BJ (cell line): ENCODE data around the gene RALGAPA2. TPM values are rescaled to one million over a fixed set of nuclear protein-coding genes. Genes with fewer than 3 reads are reported as not detected.

Source experiments
- CTCF ChIA-PET: fragments of 350-600 bp; formaldehyde crosslinking; extraction: SDS; loops from one replicate; lab custom pipeline; 2021; ENCODE audit warnings: antibody characterized with exemption, inconsistent platforms; lab: Yijun Ruan, JAX
- POLR2A ChIA-PET: fragments of 300-600 bp; sonication (Branson Sonifier 250); formaldehyde crosslinking; extraction: SDS; loops from one replicate; lab custom pipeline; 2021; ENCODE audit warnings: antibody characterized with exemption; lab: Charles Lee
- DNase-seq: peaks from one replicate; pipeline ENCODE4 v3.0.0-alpha.2; 2011; ENCODE audit warnings: low read depth
- H3K27me3 ChIP-seq: 2 replicates; pipeline ENCODE4 v1.6.0; 2011; ENCODE audit warnings: low read length; ENCODE audit not compliant: control insufficient read depth, insufficient read depth
- H3K36me3 ChIP-seq: 2 replicates; pipeline ENCODE4 v1.5.1; 2011; ENCODE audit warnings: low read length; ENCODE audit not compliant: control insufficient read depth, insufficient read depth
- H3K4me3 ChIP-seq: 2 replicates; pipeline ENCODE4 v1.5.1; 2011; ENCODE audit warnings: low read depth, mild to moderate bottlenecking, control low read depth, low read length
- CTCF ChIP-seq: IDR thresholded peaks from 2 replicates; pipeline ENCODE4 v1.5.1; 2011; ENCODE audit warnings: low read depth, mild to moderate bottlenecking, control low read depth, inconsistent platforms, low read length, moderate library complexity; ENCODE audit not compliant: insufficient read depth
- polyA plus RNA-seq: library from polyadenylated mRNA; depleted of rRNA; stranded (reverse); fragments of >200 nt; gene quantifications from 2 replicates; pipeline ENCODE4 v1.2.3, GENCODE V29; 2011

Gene RALGAPA2
- polyA plus RNA-seq, 1 experiment, result 1.4 TPM

- DNase-seq, result no peak
- no peak for TF ChIP-seq CTCF
- Histone ChIP-seq H3K27me3 (no peaks in the 10 kb centered on the region), H3K4me3 (no peak overlapping the region), H3K36me3 (no peaks in the 10 kb centered on the region)
- ChIA-PET CTCF (no interaction called here), POLR2A (no interaction called here)
Observed at GRCh38 chr20:20491784-20492264, 220.6 kb downstream of the RALGAPA2 start.

- POLR2A ChIA-PET, result no interaction called here
Observed at GRCh38 chr20:20491110-20491783, 221.2 kb downstream of the RALGAPA2 start.

GRCh38 chr20:20490673-20491072 lies 221.8 kb downstream of the RALGAPA2 start:
- CTCF ChIA-PET, result no interaction called here
- no peaks in the 10 kb centered on the region for H3K27me3 ChIP-seq
- DNase-seq, result no peak
- no peak overlapping the region for H3K4me3 ChIP-seq
- POLR2A ChIA-PET, result no interaction called here
- no peaks in the 10 kb centered on the region for H3K36me3 ChIP-seq
- no peak for TF ChIP-seq CTCF

More at GRCh38 chr20:20491110-20491783, 221.2 kb downstream of the RALGAPA2 start:
- TF ChIP-seq CTCF, result no peak
- Histone ChIP-seq H3K4me3 (no peak overlapping the region), H3K27me3 (no peaks in the 10 kb centered on the region), H3K36me3 (no peaks in the 10 kb centered on the region)
- no peak for DNase-seq
- CTCF ChIA-PET, result no interaction called here

GRCh38 chr20:20489648-20490341 lies 222.6 kb downstream of the RALGAPA2 start:
- ChIA-PET POLR2A (no interaction called here), CTCF (interaction anchor here (0.6 kb wide), 1 partner anchor 61 kb away, joined by 3 read pairs; no protein-coding TSS in a partner anchor)
- no peak overlapping the region for H3K4me3 ChIP-seq
- DNase-seq, result no peak
- H3K27me3 ChIP-seq, result no peaks in the 10 kb centered on the region
- no peaks in the 10 kb centered on the region for H3K36me3 ChIP-seq
- TF ChIP-seq CTCF, result no peak

GRCh38 chr20:20489054-20489453 lies 223.4 kb downstream of the RALGAPA2 start:
- CTCF ChIA-PET, result no interaction called here
- no peak for DNase-seq
- no peak for TF ChIP-seq CTCF
- POLR2A ChIA-PET, result interaction anchor here (0.7 kb wide), 1 partner anchor 16 kb away, joined by 3 read pairs; no protein-coding TSS in a partner anchor
- H3K4me3 ChIP-seq, result no peak overlapping the region
- H3K36me3 ChIP-seq, result no peaks in the 10 kb centered on the region
- no peaks in the 10 kb centered on the region for H3K27me3 ChIP-seq
